Endothelial cell of umbilical vein (primary cell): ENCODE data around the gene DPH2. TPM values are rescaled to one million over a fixed set of nuclear protein-coding genes. Genes with fewer than 3 reads are reported as not detected.

Experiments
- BruUV-seq: library from RNA; stranded (reverse); fragments of 400-500 nt; replicated peaks from 2 replicates; lab custom pipeline; 2021; lab: Mats Ljungman, UMichigan
- CTCF ChIA-PET: fragments of 300-600, 350-600 bp; sonication (Branson Sonifier 250); formaldehyde crosslinking; loops from one replicate; lab custom pipeline; 2021; ENCODE audit warnings: antibody characterized with exemption, inconsistent platforms; lab: Charles Lee
- POLR2A ChIA-PET: fragments of 300-600, 350-600 bp; sonication (Branson Sonifier 250); formaldehyde crosslinking; loops from one replicate; lab custom pipeline; 2021; ENCODE audit warnings: antibody characterized with exemption, inconsistent platforms; lab: Charles Lee
- DNase-seq: peaks from one replicate; pipeline ENCODE4 v3.0.0-alpha.2; 2011; ENCODE audit warnings: low read depth, low spot score
- FAIRE-seq: peaks from 2 replicates; lab custom pipeline; 2011; peaks lifted over from hg19 to GRCh38; lab: Jason Lieb, UNC
- H2AFZ ChIP-seq: 2 replicates; pipeline ENCODE4 v1.6.0; 2012; ENCODE audit warnings: low read depth, low read length, control low read depth, inconsistent platforms
- H3K27ac ChIP-seq: 2 replicates; pipeline ENCODE4 v1.5.1; 2011; ENCODE audit warnings: low read depth, mild to moderate bottlenecking, control low read depth, low read length, moderate library complexity; ENCODE audit not compliant: insufficient read depth
- H3K27me3 ChIP-seq, 2 experiments: 2 replicates each; pipeline versions ENCODE4 v1.6.0 to v1.6.1; 2011; ENCODE audit warnings: low read length in 2 of 2, mixed read lengths in 1 of 2; ENCODE audit not compliant: control insufficient read depth in 2 of 2, insufficient read depth in 2 of 2
- H3K36me3 ChIP-seq, 2 experiments: 2 replicates in 1 of 2; 3 replicates in 1 of 2; pipeline ENCODE4 v1.5.1; 2011; ENCODE audit warnings: low read length in 2 of 2, mild to moderate bottlenecking in 1 of 2, moderate library complexity in 1 of 2; ENCODE audit not compliant: control insufficient read depth in 2 of 2, insufficient read depth in 2 of 2; ENCODE audit errors: extremely low read depth in 1 of 2
- H3K4me1 ChIP-seq: 3 replicates; pipeline ENCODE4 v1.5.1; 2011; ENCODE audit warnings: mild to moderate bottlenecking, low read length; ENCODE audit not compliant: control insufficient read depth, insufficient read depth; ENCODE audit errors: extremely low read depth
- H3K4me2 ChIP-seq: 2 replicates; pipeline ENCODE4 v1.6.1; 2011; ENCODE audit warnings: low read length, control low read depth, mixed read lengths; ENCODE audit not compliant: insufficient read depth
- H3K4me3 ChIP-seq, 3 experiments: fragments of 200-600 bp in 1 of 3; sonication (generic), shearing (Covaris generic) in 1 of 3; replicated peaks in 1 of 3; 2 replicates each; pipeline ENCODE4 v1.5.1; 2011 to 2016; ENCODE audit warnings: control low read depth in 3 of 3, low read length in 3 of 3, mild to moderate bottlenecking in 2 of 3, inconsistent platforms in 1 of 3, low read depth in 1 of 3, moderate library complexity in 1 of 3; ENCODE audit not compliant: insufficient read depth in 1 of 3
- H3K79me2 ChIP-seq: 2 replicates; pipeline ENCODE4 v1.6.0; 2012; ENCODE audit warnings: low read length, inconsistent platforms; ENCODE audit not compliant: control insufficient read depth, insufficient read depth
- H3K9ac ChIP-seq: replicated peaks from 2 replicates; pipeline ENCODE3; 2011; ENCODE audit warnings: low read length, control low read depth; ENCODE audit not compliant: insufficient read depth; ENCODE audit errors: extremely low read depth
- H3K9me1 ChIP-seq: replicated peaks from 3 replicates; pipeline ENCODE4 v1.6.0; 2011; ENCODE audit warnings: mild to moderate bottlenecking, low read length; ENCODE audit not compliant: control insufficient read depth, insufficient read depth; ENCODE audit errors: extremely low read depth
- H3K9me3 ChIP-seq: replicated peaks from 2 replicates; pipeline ENCODE4 v1.5.1; 2012; ENCODE audit warnings: low read length, inconsistent platforms; ENCODE audit not compliant: control insufficient read depth, insufficient read depth
- H4K20me1 ChIP-seq: replicated peaks from 2 replicates; pipeline ENCODE3; 2011; ENCODE audit warnings: mild to moderate bottlenecking, low read length; ENCODE audit not compliant: control insufficient read depth, insufficient read depth; ENCODE audit errors: extremely low read depth
- CTCF ChIP-seq, 2 donors: IDR thresholded peaks; 1 replicate in 1 of 2; 2 replicates in 1 of 2; pipeline ENCODE4 v1.5.1; 2011; ENCODE audit warnings: low read length in 2 of 2, mild to moderate bottlenecking in 2 of 2, moderate library complexity in 2 of 2, control low read depth in 1 of 2, inconsistent platforms in 1 of 2, low read depth in 1 of 2; ENCODE audit not compliant: insufficient read depth in 1 of 2; ENCODE audit errors: extremely low read depth in 1 of 2
- EZH2 ChIP-seq: IDR thresholded peaks from 2 replicates; pipeline ENCODE4 v1.6.1; 2012; ENCODE audit warnings: borderline replicate concordance, low read depth, mild to moderate bottlenecking, moderate library complexity, low read length, inconsistent platforms; ENCODE audit not compliant: severe bottlenecking
- FOS ChIP-seq: IDR thresholded peaks from 2 replicates; pipeline ENCODE4 v1.6.1; 2011; ENCODE audit warnings: mild to moderate bottlenecking, low read length, moderate library complexity, borderline replicate concordance; ENCODE audit not compliant: insufficient read depth
- GATA2 ChIP-seq: IDR thresholded peaks from 2 replicates; pipeline ENCODE4 v1.7.0; 2011; ENCODE audit warnings: low read depth, mild to moderate bottlenecking, moderate library complexity, mixed read lengths, low read length; ENCODE audit not compliant: insufficient read length, insufficient read depth
- JUN ChIP-seq: IDR thresholded peaks from 2 replicates; pipeline ENCODE4 v1.6.1; 2011; ENCODE audit warnings: borderline replicate concordance, low read depth; ENCODE audit not compliant: insufficient read length, insufficient read depth
- MAX ChIP-seq: IDR thresholded peaks from 2 replicates; pipeline ENCODE4 v1.6.1; 2011; ENCODE audit not compliant: insufficient read depth, insufficient read length
- MYC ChIP-seq: IDR thresholded peaks from one replicate; pipeline ENCODE4 v1.6.1; 2011; ENCODE audit warnings: mild to moderate bottlenecking, low read depth, low read length
- POLR2A ChIP-seq: IDR thresholded peaks from 2 replicates; pipeline ENCODE4 v1.6.1; 2012; ENCODE audit warnings: low read depth, mild to moderate bottlenecking, control low read depth, low read length
- POLR2AphosphoS5 ChIP-seq: IDR thresholded peaks from 2 replicates; pipeline ENCODE4 v1.6.1; 2012; ENCODE audit warnings: low read depth, mild to moderate bottlenecking, control low read depth, low read length, moderate library complexity; ENCODE audit not compliant: insufficient read depth
- dilution Hi-C: fragments of 300-500 bp; cut with MboI; formaldehyde crosslinking; loops from one replicate; pipeline ENCODE4 v1.15.0; 2019; ENCODE audit warnings: low sequenced_read_pairs; ENCODE audit not compliant: extremely low pct_ligation_motif_present
- intact Hi-C: fragments of 100-400 bp; cut with micrococcal nuclease; formaldehyde crosslinking; loops from one replicate; pipeline ENCODE4 v1.10.0; 2022
- polyA plus RNA-seq, 4 experiments: library from polyadenylated mRNA; depleted of rRNA in 3 of 4; stranded (reverse) in 3 of 4; unstranded in 1 of 4; fragments of >200 nt; gene quantifications; 2 replicates each; pipeline versions ENCODE4 v1.2.1 to v1.2.3, GENCODE V29; 2011 to 2012; ENCODE audit warnings: missing spikeins in 1 of 4
- total RNA-seq: library from RNA; stranded (reverse); gene quantifications from 2 replicates; pipeline ENCODE4 v1.2.3, GENCODE V29; 2021

DPH2 gene
- total and polyA plus RNA-seq, 2 donors (not counting 3 experiments of a cell fraction or from before 2014, with no cell fraction given) = 28.1 to 59.1 TPM

GRCh38 chr1:43983253-43983899 lies 13.6 kb downstream of the DPH2 start:
- Histone ChIP-seq H3K79me2 (peaks cover 23% of the 10 kb centered on the region), H3K36me3 (peaks cover 0 to 10% of the 10 kb centered on the region in 2 experiments), H3K4me1 (peaks cover 14% of the 10 kb centered on the region), H3K27ac (no peak overlapping the region), H3K9ac (no peak overlapping the region), H3K9me1 (no peaks in the 10 kb centered on the region), H3K4me3 (no peak overlapping the region), H2AFZ (no peak overlapping the region), H3K9me3 (no peaks in the 10 kb centered on the region), H3K27me3 (no peaks in the 10 kb centered on the region), H4K20me1 (no peaks in the 10 kb centered on the region), H3K4me2 (no peak overlapping the region)
- dilution Hi-C loops = no loop called here
- FAIRE-seq = no peak
- TF ChIP-seq JUN (no peak), CTCF (IDR thresholded peaks at IDR 0.05; ENCODE audit: extremely low read depth in 1 of 2, insufficient read depth in 1 of 2, low read depth in 1 of 2, low read length in 2 of 2) (no peak), POLR2A (no peak), FOS (no peak), GATA2 (no peak), MAX (no peak), POLR2AphosphoS5 (no peak), MYC (no peak), EZH2 (no peak)
- no TSS peak for BruUV-seq
- CTCF ChIA-PET = no interaction called here
- DNase-seq = no peak
- POLR2A ChIA-PET = no interaction called here
- intact Hi-C loops = no loop called here
